ENCODE data around the gene EPN1. TPM values are rescaled to one million over a fixed set of nuclear protein-coding genes. Genes with fewer than 3 reads are reported as not detected.

EPN1 gene
- total RNA-seq, 1 donor from 2014 or later = 145 TPM

GRCh38 chr19:55658846-55659459, 16.1 kb upstream of the EPN1 start:
- Mint-ChIP-seq H3K4me1 (ENCODE audit: low read depth, unreplicated experiment) (peaks cover 28% of the 10 kb centered on the region), H3K9me3 (ENCODE audit: unreplicated experiment) (no peaks in the 10 kb centered on the region), H3K4me3 (ENCODE audit: unreplicated experiment) (peak overlapping the region; percentile 74), H3K27me3 (ENCODE audit: low read depth, unreplicated experiment) (no peaks in the 10 kb centered on the region), H3K27ac (ENCODE audit: unreplicated experiment) (peak overlapping the region; percentile 20), H3K36me3 (ENCODE audit: low read depth, unreplicated experiment) (peaks cover 14% of the 10 kb centered on the region)
- no peak overlapping the region for H2AFZ ChIP-seq (ENCODE audit: low read depth, low read length)
- no peak overlapping the region for H3K4me3 ChIP-seq (ENCODE audit: insufficient read depth, low read depth, low read length)
- peaks cover 86% of the 10 kb centered on the region for H4K20me1 ChIP-seq (ENCODE audit: insufficient read depth, low read length)
- TF ChIP-seq CTCF (IDR thresholded peaks at IDR 0.05; ENCODE audit: insufficient read depth, low read depth, low read length) = no peak
- no peak for TF ChIP-seq EZH2 (IDR thresholded peaks at IDR 0.05; ENCODE audit: insufficient read depth, low read length)
- H3K4me1 ChIP-seq (ENCODE audit: insufficient read depth, low read length) = peaks cover 26% of the 10 kb centered on the region
- peak overlapping the region; percentile 97 for H3K4me2 ChIP-seq (ENCODE audit: low read length)
- no peak overlapping the region for H3K9ac ChIP-seq (ENCODE audit: low read length)
- H3K27me3 ChIP-seq (ENCODE audit: insufficient read depth, low read length) = no peaks in the 10 kb centered on the region
- no peak for DNase-seq (ENCODE audit: low read depth)
- no peak overlapping the region for H3K27ac ChIP-seq (ENCODE audit: low read depth, low read length)
- no peak for FAIRE-seq
- peaks cover 90% of the 10 kb centered on the region for H3K79me2 ChIP-seq (ENCODE audit: insufficient read depth, low read length)
- no peaks in the 10 kb centered on the region for H3K9me3 ChIP-seq (ENCODE audit: insufficient read depth, low read depth, low read length)
- H3K36me3 ChIP-seq (ENCODE audit: insufficient read depth, low read length) = peaks cover 16% of the 10 kb centered on the region

- Mint-ChIP-seq H3K4me3 (ENCODE audit: unreplicated experiment) (peak overlapping the region; percentile 45), H3K4me1 (ENCODE audit: low read depth, unreplicated experiment) (peaks cover 28% of the 10 kb centered on the region), H3K36me3 (ENCODE audit: low read depth, unreplicated experiment) (peaks cover 17% of the 10 kb centered on the region), H3K27me3 (ENCODE audit: low read depth, unreplicated experiment) (no peaks in the 10 kb centered on the region), H3K27ac (ENCODE audit: unreplicated experiment) (no peak overlapping the region), H3K9me3 (ENCODE audit: unreplicated experiment) (no peaks in the 10 kb centered on the region)
- Histone ChIP-seq H2AFZ (ENCODE audit: low read depth, low read length) (no peak overlapping the region), H3K4me3 (ENCODE audit: insufficient read depth, low read depth, low read length) (no peak overlapping the region), H3K27ac (ENCODE audit: low read depth, low read length) (no peak overlapping the region), H3K9ac (ENCODE audit: low read length) (no peak overlapping the region), H3K9me3 (ENCODE audit: insufficient read depth, low read depth, low read length) (no peaks in the 10 kb centered on the region), H3K36me3 (ENCODE audit: insufficient read depth, low read length) (peaks cover 21% of the 10 kb centered on the region), H3K4me1 (ENCODE audit: insufficient read depth, low read length) (peaks cover 26% of the 10 kb centered on the region), H4K20me1 (ENCODE audit: insufficient read depth, low read length) (peaks cover 94% of the 10 kb centered on the region), H3K27me3 (ENCODE audit: insufficient read depth, low read length) (no peaks in the 10 kb centered on the region), H3K4me2 (ENCODE audit: low read length) (no peak overlapping the region), H3K79me2 (ENCODE audit: insufficient read depth, low read length) (peaks cover 99% of the 10 kb centered on the region)
- TF ChIP-seq EZH2 (IDR thresholded peaks at IDR 0.05; ENCODE audit: insufficient read depth, low read length) = no peak
- TF ChIP-seq CTCF (IDR thresholded peaks at IDR 0.05; ENCODE audit: insufficient read depth, low read depth, low read length) = no peak
- FAIRE-seq = no peak
- DNase-seq (ENCODE audit: low read depth) = no peak
These were observed 15.2 kb upstream of the EPN1 start for GRCh38 chr19:55659822-55660221.

- peaks cover 28% of the 10 kb centered on the region for H3K4me1 Mint-ChIP-seq (ENCODE audit: low read depth, unreplicated experiment)
- peaks cover 21% of the 10 kb centered on the region for H3K36me3 ChIP-seq (ENCODE audit: insufficient read depth, low read length)
- FAIRE-seq = no peak
These were observed 14.6 kb upstream of the EPN1 start for GRCh38 chr19:55660404-55660803.

More at GRCh38 chr19:55660404-55660803, 14.6 kb upstream of the EPN1 start:
- Histone ChIP-seq H3K4me3 (ENCODE audit: insufficient read depth, low read depth, low read length) (no peak overlapping the region), H3K9me3 (ENCODE audit: insufficient read depth, low read depth, low read length) (no peaks in the 10 kb centered on the region), H3K27ac (ENCODE audit: low read depth, low read length) (no peak overlapping the region), H4K20me1 (ENCODE audit: insufficient read depth, low read length) (peaks cover 97% of the 10 kb centered on the region), H3K27me3 (ENCODE audit: insufficient read depth, low read length) (no peaks in the 10 kb centered on the region), H3K9ac (ENCODE audit: low read length) (no peak overlapping the region), H3K4me1 (ENCODE audit: insufficient read depth, low read length) (peaks cover 26% of the 10 kb centered on the region), H2AFZ (ENCODE audit: low read depth, low read length) (no peak overlapping the region), H3K4me2 (ENCODE audit: low read length) (no peak overlapping the region), H3K79me2 (ENCODE audit: insufficient read depth, low read length) (peaks cover 96% of the 10 kb centered on the region)
- TF ChIP-seq CTCF (IDR thresholded peaks at IDR 0.05; ENCODE audit: insufficient read depth, low read depth, low read length) (no peak), EZH2 (IDR thresholded peaks at IDR 0.05; ENCODE audit: insufficient read depth, low read length) (no peak)
- Mint-ChIP-seq H3K27me3 (ENCODE audit: low read depth, unreplicated experiment) (no peaks in the 10 kb centered on the region), H3K9me3 (ENCODE audit: unreplicated experiment) (no peaks in the 10 kb centered on the region), H3K4me3 (ENCODE audit: unreplicated experiment) (no peak overlapping the region), H3K27ac (ENCODE audit: unreplicated experiment) (peak overlapping the region; percentile 26), H3K36me3 (ENCODE audit: low read depth, unreplicated experiment) (peaks cover 19% of the 10 kb centered on the region)
- DNase-seq (ENCODE audit: low read depth) = no peak

All from astrocyte (in vitro differentiated cells and primary cell).